Suprapubic skin (tissue), 4 donors: Measurements from ENCODE around the gene CLEC2D. TPM values are rescaled to one million over a fixed set of nuclear protein-coding genes. Genes with fewer than 3 reads are reported as not detected.
"Not testable (repeated sequence)": the region's sequence is repeated elsewhere in the genome, so short reads cannot be mapped to it uniquely, and the experiment has no call there.

Source experiments
- DNase-seq, 2 donors: peaks; one replicate each; pipeline ENCODE4 v3.0.0-alpha.2; 2019; ENCODE audit warnings: low spot score in 2 of 2
- H3K27ac ChIP-seq: fragments of 200-600 bp; sonication (generic); one replicate; pipeline ENCODE4 v1.5.1; 2019
- H3K27me3 ChIP-seq: fragments of 200-600 bp; sonication (generic); one replicate; pipeline ENCODE4 v1.5.1; 2019
- H3K36me3 ChIP-seq: fragments of 200-600 bp; sonication (generic); one replicate; pipeline ENCODE4 v1.5.1; 2019
- H3K4me1 ChIP-seq: fragments of 200-600 bp; sonication (generic); one replicate; pipeline ENCODE4 v1.5.1; 2019
- H3K4me3 ChIP-seq: fragments of 200-600 bp; sonication (generic); one replicate; pipeline ENCODE4 v1.5.1; 2019; ENCODE audit warnings: mild to moderate bottlenecking
- H3K9me3 ChIP-seq: fragments of 200-600 bp; sonication (generic); one replicate; pipeline ENCODE4 v1.5.1; 2019
- CTCF ChIP-seq, 2 donors: fragments of 200-600 bp in 1 of 2; fragments of 450-650 bp in 1 of 2; sonication (generic) in 1 of 2; IDR thresholded peaks; one replicate each; pipeline ENCODE4 v1.5.1; 2016 to 2019; ENCODE audit warnings: antibody characterized with exemption in 2 of 2, mild to moderate bottlenecking in 1 of 2, moderate library complexity in 1 of 2
- EP300 ChIP-seq: sonication (generic); formaldehyde crosslinking; IDR thresholded peaks from one replicate; pipeline ENCODE4 v1.6.1; 2017; ENCODE audit warnings: antibody characterized with exemption
- POLR2A ChIP-seq, 2 donors: fragments of 450-650 bp; IDR thresholded peaks; one replicate each; pipeline ENCODE4 v1.6.1; 2017; ENCODE audit warnings: antibody characterized with exemption in 2 of 2, mild to moderate bottlenecking in 2 of 2, moderate library complexity in 2 of 2
- POLR2AphosphoS5 ChIP-seq, 3 donors: sonication (generic); formaldehyde crosslinking; IDR thresholded peaks; one replicate each; pipeline ENCODE4 v1.6.1; 2017; ENCODE audit warnings: antibody characterized with exemption in 3 of 3
- WGBS: methylation state at CpG from one replicate; pipeline ENCODE4 v1.1.5; 2018; 5-methylcytosine and 5-hydroxymethylcytosine counted together
- total RNA-seq, 4 donors: library from RNA; depleted of rRNA; stranded (reverse); fragments of >200 nt; gene quantifications; one replicate each; pipeline ENCODE4 v1.1.0, GENCODE V29; 2016

Gene CLEC2D
- total RNA-seq, 4 donors from 2014 or later, result 2.3 to 12.2 (median 5.0) TPM

GRCh38 chr12:9692909-9693308, 23.4 kb downstream of the CLEC2D start:
- no peak overlapping the region for H3K27ac ChIP-seq
- H3K4me3 ChIP-seq, result no peak overlapping the region
- DNase-seq, result no peak
- TF ChIP-seq CTCF (IDR thresholded peaks at IDR 0.05) (no peak), EP300 (no peak)
- H3K36me3 ChIP-seq, result peaks cover 36% of the 10 kb centered on the region
- no peaks in the 10 kb centered on the region for H3K27me3 ChIP-seq
- WGBS, result 87% methylated on average over 1 of the region's 1 CpG
- H3K4me1 ChIP-seq, result no peaks in the 10 kb centered on the region
- H3K9me3 ChIP-seq, result no peaks in the 10 kb centered on the region

GRCh38 chr12:9694241-9694640, 24.7 kb downstream of the CLEC2D start:
- no peak overlapping the region for H3K27ac ChIP-seq
- TF ChIP-seq EP300 (no peak), CTCF (IDR thresholded peaks at IDR 0.05) (no peak), POLR2A (IDR thresholded peaks at IDR 0.05) (no peak), POLR2AphosphoS5 (IDR thresholded peaks at IDR 0.05) (no peak)
- no peaks in the 10 kb centered on the region for H3K4me1 ChIP-seq
- no peak overlapping the region for H3K4me3 ChIP-seq
- no peak for DNase-seq
- WGBS, result 68% methylated on average over 1 of the region's 1 CpG
- H3K36me3 ChIP-seq, result peaks cover 26% of the 10 kb centered on the region
- H3K27me3 ChIP-seq, result no peaks in the 10 kb centered on the region
- H3K9me3 ChIP-seq, result no peaks in the 10 kb centered on the region

- not testable (repeated sequence) for H3K9me3 ChIP-seq, H3K4me1 ChIP-seq, H3K27me3 ChIP-seq, H3K27ac ChIP-seq, H3K4me3 ChIP-seq, DNase-seq
- peaks cover 26% of the 10 kb centered on the region for H3K36me3 ChIP-seq
- 96% methylated on average over 9 of the region's 9 CpGs for WGBS
Measured at GRCh38 chr12:9695150-9695549, 25.6 kb downstream of the CLEC2D start.

- not testable (repeated sequence) for H3K27me3 ChIP-seq, H3K27ac ChIP-seq, H3K4me3 ChIP-seq, H3K4me1 ChIP-seq, H3K9me3 ChIP-seq, DNase-seq
- H3K36me3 ChIP-seq, result peaks cover 26% of the 10 kb centered on the region
- 98% methylated on average over 3 of the region's 3 CpGs for WGBS
Measured at GRCh38 chr12:9695661-9696060, 26.1 kb downstream of the CLEC2D start.

GRCh38 chr12:9697619-9698018, 28.1 kb downstream of the CLEC2D start:
- TF ChIP-seq POLR2A (IDR thresholded peaks at IDR 0.05) (no peak), CTCF (IDR thresholded peaks at IDR 0.05) (no peak), POLR2AphosphoS5 (IDR thresholded peaks at IDR 0.05) (no peak), EP300 (no peak)
- DNase-seq, result no peak
- H3K9me3 ChIP-seq, result peaks cover 7% of the 10 kb centered on the region

GRCh38 chr12:9698681-9699080, 29.2 kb downstream of the CLEC2D start:
- no peak for TF ChIP-seq EP300
- no peak for TF ChIP-seq POLR2A (IDR thresholded peaks at IDR 0.05)
- no peak for TF ChIP-seq POLR2AphosphoS5 (IDR thresholded peaks at IDR 0.05)
- no peak for TF ChIP-seq CTCF (IDR thresholded peaks at IDR 0.05)
- 86% methylated on average over 2 of the region's 2 CpGs for WGBS
- no peak for DNase-seq
- Histone ChIP-seq H3K27me3 (no peaks in the 10 kb centered on the region), H3K4me1 (no peaks in the 10 kb centered on the region), H3K27ac (no peak overlapping the region), H3K36me3 (peaks cover 14% of the 10 kb centered on the region), H3K4me3 (no peak overlapping the region), H3K9me3 (peaks cover 7% of the 10 kb centered on the region)

More at GRCh38 chr12:9697619-9698018, 28.1 kb downstream of the CLEC2D start:
- Histone ChIP-seq H3K27me3 (no peaks in the 10 kb centered on the region), H3K36me3 (peaks cover 18% of the 10 kb centered on the region), H3K27ac (no peak overlapping the region), H3K4me3 (no peak overlapping the region), H3K4me1 (no peaks in the 10 kb centered on the region)
